ENCODE results near the gene USP37.

GRCh38 chr2:218447072-218447471 is 121.1 kb downstream of the USP37 start:
- TF ChIP-seq, protein P1, sequence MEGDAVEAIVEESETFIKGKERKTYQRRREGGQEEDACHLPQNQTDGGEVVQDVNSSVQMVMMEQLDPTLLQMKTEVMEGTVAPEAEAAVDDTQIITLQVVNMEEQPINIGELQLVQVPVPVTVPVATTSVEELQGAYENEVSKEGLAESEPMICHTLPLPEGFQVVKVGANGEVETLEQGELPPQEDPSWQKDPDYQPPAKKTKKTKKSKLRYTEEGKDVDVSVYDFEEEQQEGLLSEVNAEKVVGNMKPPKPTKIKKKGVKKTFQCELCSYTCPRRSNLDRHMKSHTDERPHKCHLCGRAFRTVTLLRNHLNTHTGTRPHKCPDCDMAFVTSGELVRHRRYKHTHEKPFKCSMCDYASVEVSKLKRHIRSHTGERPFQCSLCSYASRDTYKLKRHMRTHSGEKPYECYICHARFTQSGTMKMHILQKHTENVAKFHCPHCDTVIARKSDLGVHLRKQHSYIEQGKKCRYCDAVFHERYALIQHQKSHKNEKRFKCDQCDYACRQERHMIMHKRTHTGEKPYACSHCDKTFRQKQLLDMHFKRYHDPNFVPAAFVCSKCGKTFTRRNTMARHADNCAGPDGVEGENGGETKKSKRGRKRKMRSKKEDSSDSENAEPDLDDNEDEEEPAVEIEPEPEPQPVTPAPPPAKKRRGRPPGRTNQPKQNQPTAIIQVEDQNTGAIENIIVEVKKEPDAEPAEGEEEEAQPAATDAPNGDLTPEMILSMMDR (IDR thresholded peaks at IDR 0.05; ENCODE audit: low read depth, low read length, poor library complexity, severe bottlenecking): no peak
- no peak for TF ChIP-seq EZH2phosphoT487 (IDR thresholded peaks at IDR 0.05; ENCODE audit: borderline replicate concordance, low read length)

All from DOHH2 (cell line).